OCI-LY1 (cell line): ENCODE data around the gene HBZ.

Experiments used
- H2AFZ ChIP-seq: fragments of 200-600 bp; sonication (generic), shearing (Covaris generic); 2 replicates; pipeline ENCODE4 v1.6.0; 2014; ENCODE audit warnings: antibody characterized with exemption, mild to moderate bottlenecking, low read length
- H3F3A ChIP-seq: fragments of 200-600 bp; sonication (generic), shearing (Covaris generic); 2 replicates; pipeline ENCODE4 v1.6.0; 2014; ENCODE audit warnings: mild to moderate bottlenecking, antibody characterized with exemption, low read length, moderate library complexity; ENCODE audit not compliant: insufficient read depth
- H3K27ac ChIP-seq: fragments of 200-600 bp; sonication (generic); 2 replicates; pipeline ENCODE4 v1.5.1; 2014; ENCODE audit warnings: low read length, mixed run types, mild to moderate bottlenecking, low read depth; ENCODE audit not compliant: poor library complexity, severe bottlenecking
- H3K27me3 ChIP-seq: fragments of 200-600 bp; sonication (generic); 2 replicates; pipeline ENCODE4 v1.6.0; 2014; ENCODE audit warnings: antibody characterized with exemption, mild to moderate bottlenecking, low read length, moderate library complexity; ENCODE audit not compliant: insufficient read depth
- H3K36me3 ChIP-seq: fragments of 200-600 bp; sonication (generic); 2 replicates; pipeline ENCODE4 v1.6.1; 2014; ENCODE audit warnings: mild to moderate bottlenecking, antibody characterized with exemption, low read length, moderate library complexity, mixed read lengths; ENCODE audit not compliant: insufficient read depth
- H3K4me1 ChIP-seq: fragments of 200-600 bp; sonication (generic); 2 replicates; pipeline ENCODE4 v1.5.1; 2014; ENCODE audit warnings: mild to moderate bottlenecking, low read length, moderate library complexity; ENCODE audit not compliant: insufficient read depth, severe bottlenecking
- H3K4me2 ChIP-seq: fragments of 200-600 bp; sonication (generic), shearing (Covaris generic); 2 replicates; pipeline ENCODE4 v1.6.1; 2014; ENCODE audit warnings: low read length
- H3K4me3 ChIP-seq: fragments of 200-600 bp; sonication (generic); 2 replicates; pipeline ENCODE4 v1.5.1; 2014; ENCODE audit warnings: low read length, low read depth, mild to moderate bottlenecking, mixed read lengths; ENCODE audit not compliant: poor library complexity, severe bottlenecking
- H3K79me2 ChIP-seq: fragments of 200-600 bp; shearing (Covaris generic); 2 replicates; pipeline ENCODE4 v1.6.1; 2016; ENCODE audit warnings: mixed run types, low read length, mixed read lengths; ENCODE audit not compliant: insufficient read depth
- H3K9ac ChIP-seq: fragments of 200-600 bp; sonication (generic), shearing (Covaris generic); 2 replicates; pipeline ENCODE4 v1.6.1; 2014; ENCODE audit warnings: mild to moderate bottlenecking, low read length, mixed read lengths
- H3K9me2 ChIP-seq: fragments of 200-600 bp; sonication (generic), shearing (Covaris generic); 2 replicates; pipeline ENCODE4 v1.6.1; 2014; ENCODE audit warnings: low read depth, mild to moderate bottlenecking, low read length, mixed read lengths
- H3K9me3 ChIP-seq: fragments of 200-600 bp; shearing (Covaris generic); 2 replicates; pipeline ENCODE4 v1.6.1; 2014; ENCODE audit warnings: low read length, mixed read lengths
- H4K20me1 ChIP-seq: fragments of 200-600 bp; sonication (generic), shearing (Covaris generic); 2 replicates; pipeline ENCODE4 v1.6.0; 2016; ENCODE audit warnings: mild to moderate bottlenecking, low read length; ENCODE audit not compliant: insufficient read depth
- EZH2 ChIP-seq: fragments of 200-600 bp; sonication (generic), shearing (Covaris generic); IDR thresholded peaks from 2 replicates; pipeline ENCODE4 v1.8.0; 2017; ENCODE audit warnings: borderline replicate concordance, mixed run types, mild to moderate bottlenecking, antibody characterized with exemption, low read length, moderate library complexity, mixed read lengths
- TF ChIP-seq, protein P1 (sequence below): fragments of 200-600 bp; sonication (generic), shearing (Covaris generic); IDR thresholded peaks from 2 replicates; pipeline ENCODE4 v1.5.1; 2017; ENCODE audit warnings: mild to moderate bottlenecking, antibody characterized with exemption, low read length, moderate library complexity, mixed read lengths

HBZ gene

GRCh38 chr16:180101-180675, 27.7 kb downstream of the HBZ start, which contains the start of gene HBQ1:
Gene HBQ1, plus strand, starts transcription at chr16:180459. Its CDS starts 28 bp downstream, at chr16:180487.
- Histone ChIP-seq H3K9me2 (no peaks in the 10 kb centered on the region), H3K27me3 (no peaks in the 10 kb centered on the region), H3K9me3 (no peaks in the 10 kb centered on the region), H4K20me1 (no peaks in the 10 kb centered on the region), H3K27ac (no peak within 1 kb of the TSS), H3F3A (no peaks in the 10 kb centered on the region), H3K4me1 (peaks cover 5% of the 10 kb centered on the region), H3K79me2 (no peaks in the 10 kb centered on the region), H3K4me2 (peak within 1 kb of the TSS; percentile 48; the same call in 1 of the 2 replicates), H2AFZ (no peak within 1 kb of the TSS), H3K4me3 (peak within 1 kb of the TSS; percentile 16), H3K36me3 (peaks cover 6% of the 10 kb centered on the region), H3K9ac (no peak within 1 kb of the TSS)
- TF ChIP-seq, protein P1, sequence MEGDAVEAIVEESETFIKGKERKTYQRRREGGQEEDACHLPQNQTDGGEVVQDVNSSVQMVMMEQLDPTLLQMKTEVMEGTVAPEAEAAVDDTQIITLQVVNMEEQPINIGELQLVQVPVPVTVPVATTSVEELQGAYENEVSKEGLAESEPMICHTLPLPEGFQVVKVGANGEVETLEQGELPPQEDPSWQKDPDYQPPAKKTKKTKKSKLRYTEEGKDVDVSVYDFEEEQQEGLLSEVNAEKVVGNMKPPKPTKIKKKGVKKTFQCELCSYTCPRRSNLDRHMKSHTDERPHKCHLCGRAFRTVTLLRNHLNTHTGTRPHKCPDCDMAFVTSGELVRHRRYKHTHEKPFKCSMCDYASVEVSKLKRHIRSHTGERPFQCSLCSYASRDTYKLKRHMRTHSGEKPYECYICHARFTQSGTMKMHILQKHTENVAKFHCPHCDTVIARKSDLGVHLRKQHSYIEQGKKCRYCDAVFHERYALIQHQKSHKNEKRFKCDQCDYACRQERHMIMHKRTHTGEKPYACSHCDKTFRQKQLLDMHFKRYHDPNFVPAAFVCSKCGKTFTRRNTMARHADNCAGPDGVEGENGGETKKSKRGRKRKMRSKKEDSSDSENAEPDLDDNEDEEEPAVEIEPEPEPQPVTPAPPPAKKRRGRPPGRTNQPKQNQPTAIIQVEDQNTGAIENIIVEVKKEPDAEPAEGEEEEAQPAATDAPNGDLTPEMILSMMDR, result no peak
- no peak for TF ChIP-seq EZH2

- Histone ChIP-seq H3K4me1 (peaks cover 5% of the 10 kb centered on the region), H3K4me3 (peak overlapping the region; percentile 16), H4K20me1 (no peaks in the 10 kb centered on the region), H3K9me3 (no peaks in the 10 kb centered on the region), H3K79me2 (no peaks in the 10 kb centered on the region), H3K36me3 (peaks cover 9% of the 10 kb centered on the region), H3K9ac (no peak overlapping the region), H3K4me2 (peak overlapping the region; percentile 48; the same call in 1 of the 2 replicates), H3K27ac (no peak overlapping the region), H3F3A (no peaks in the 10 kb centered on the region), H3K9me2 (no peaks in the 10 kb centered on the region), H2AFZ (no peak overlapping the region), H3K27me3 (no peaks in the 10 kb centered on the region)
- TF ChIP-seq, protein P1, result no peak
- TF ChIP-seq EZH2, result no peak
These were observed 28.5 kb downstream of the HBZ start for GRCh38 chr16:180681-181564.

GRCh38 chr16:181565-182021, 29.1 kb downstream of the HBZ start:
- Histone ChIP-seq H3K36me3 (peaks cover 9% of the 10 kb centered on the region), H3K4me1 (peaks cover 5% of the 10 kb centered on the region), H3K9ac (no peak overlapping the region), H2AFZ (no peak overlapping the region), H3F3A (no peaks in the 10 kb centered on the region), H3K4me3 (no peak overlapping the region), H3K9me3 (no peaks in the 10 kb centered on the region), H3K79me2 (no peaks in the 10 kb centered on the region), H3K27ac (no peak overlapping the region), H3K27me3 (no peaks in the 10 kb centered on the region), H3K9me2 (no peaks in the 10 kb centered on the region), H4K20me1 (no peaks in the 10 kb centered on the region), H3K4me2 (no peak overlapping the region)
- TF ChIP-seq EZH2, result no peak
- TF ChIP-seq, protein P1, result peak; percentile 96
